ENCODE results near the gene TRIM29.

TRIM29 gene

GRCh38 chr11:120065876-120066275 lies 72.0 kb downstream of the TRIM29 start:
- Histone ChIP-seq H3K9me3 (ENCODE audit: control insufficient read depth in 5 of 5, low read length in 5 of 5) (no peaks in the 10 kb centered on the region), H3K36me3 (ENCODE audit: control insufficient read depth in 5 of 5, insufficient read depth in 5 of 5, low read length in 5 of 5) (no peaks in the 10 kb centered on the region), H3K4me3 (ENCODE audit: low read depth in 1 of 5, low read length in 5 of 5) (no peak overlapping the region), H3K4me1 (ENCODE audit: control insufficient read depth in 5 of 5, insufficient read depth in 5 of 5, low read length in 5 of 5) (no peaks in the 10 kb centered on the region), H3K27ac (ENCODE audit: low read depth, low read length) (no peak overlapping the region), H3K27me3 (ENCODE audit: control insufficient read depth in 5 of 5, insufficient read depth in 4 of 5, low read length in 5 of 5) (peaks cover 14 to 52% (median 30%) of the 10 kb centered on the region in 5 donors), H3K9ac (ENCODE audit: low read length in 5 of 5) (no peak overlapping the region)

- Histone ChIP-seq H3K27me3 (ENCODE audit: control insufficient read depth in 5 of 5, insufficient read depth in 4 of 5, low read length in 5 of 5) (peaks cover 14 to 53% (median 30%) of the 10 kb centered on the region in 5 donors), H3K9ac (ENCODE audit: low read length in 5 of 5) (no peak overlapping the region), H3K4me1 (ENCODE audit: control insufficient read depth in 5 of 5, insufficient read depth in 5 of 5, low read length in 5 of 5) (no peaks in the 10 kb centered on the region), H3K27ac (ENCODE audit: low read depth, low read length) (no peak overlapping the region), H3K9me3 (ENCODE audit: control insufficient read depth in 5 of 5, low read length in 5 of 5) (no peaks in the 10 kb centered on the region), H3K4me3 (ENCODE audit: low read depth in 1 of 5, low read length in 5 of 5) (no peak overlapping the region), H3K36me3 (ENCODE audit: control insufficient read depth in 5 of 5, insufficient read depth in 5 of 5, low read length in 5 of 5) (no peaks in the 10 kb centered on the region)
Observed at GRCh38 chr11:120065176-120065575, 72.7 kb downstream of the TRIM29 start.

GRCh38 chr11:120064341-120064740 lies 73.6 kb downstream of the TRIM29 start:
- no peak overlapping the region for H3K4me3 ChIP-seq (ENCODE audit: low read depth in 1 of 5, low read length in 5 of 5)
- no peaks in the 10 kb centered on the region for H3K36me3 ChIP-seq (ENCODE audit: control insufficient read depth in 5 of 5, insufficient read depth in 5 of 5, low read length in 5 of 5)
- peaks cover 14 to 53% (median 30%) of the 10 kb centered on the region in 5 donors for H3K27me3 ChIP-seq (ENCODE audit: control insufficient read depth in 5 of 5, insufficient read depth in 4 of 5, low read length in 5 of 5)
- H3K4me1 ChIP-seq (ENCODE audit: control insufficient read depth in 5 of 5, insufficient read depth in 5 of 5, low read length in 5 of 5): no peaks in the 10 kb centered on the region
- H3K9ac ChIP-seq (ENCODE audit: low read length in 5 of 5): no peak overlapping the region
- H3K9me3 ChIP-seq (ENCODE audit: control insufficient read depth in 5 of 5, low read length in 5 of 5): no peaks in the 10 kb centered on the region
- no peak overlapping the region for H3K27ac ChIP-seq (ENCODE audit: low read depth, low read length)

GRCh38 chr11:120063686-120064340 lies 74.1 kb downstream of the TRIM29 start:
- H3K4me1 ChIP-seq (ENCODE audit: control insufficient read depth in 5 of 5, insufficient read depth in 5 of 5, low read length in 5 of 5): no peaks in the 10 kb centered on the region
- H3K4me3 ChIP-seq (ENCODE audit: low read depth in 1 of 5, low read length in 5 of 5): no peak overlapping the region
- H3K27me3 ChIP-seq (ENCODE audit: control insufficient read depth in 5 of 5, insufficient read depth in 4 of 5, low read length in 5 of 5): peaks cover 14 to 50% (median 30%) of the 10 kb centered on the region in 5 donors
- no peaks in the 10 kb centered on the region for H3K9me3 ChIP-seq (ENCODE audit: control insufficient read depth in 5 of 5, low read length in 5 of 5)
- H3K36me3 ChIP-seq (ENCODE audit: control insufficient read depth in 5 of 5, insufficient read depth in 5 of 5, low read length in 5 of 5): no peaks in the 10 kb centered on the region
- no peak overlapping the region for H3K9ac ChIP-seq (ENCODE audit: low read length in 5 of 5)
- no peak overlapping the region for H3K27ac ChIP-seq (ENCODE audit: low read depth, low read length)

GRCh38 chr11:120062561-120062930 lies 75.4 kb downstream of the TRIM29 start:
- Histone ChIP-seq H3K9me3 (ENCODE audit: control insufficient read depth in 5 of 5, low read length in 5 of 5) (no peaks in the 10 kb centered on the region), H3K27ac (ENCODE audit: low read depth, low read length) (no peak overlapping the region), H3K4me1 (ENCODE audit: control insufficient read depth in 5 of 5, insufficient read depth in 5 of 5, low read length in 5 of 5) (no peaks in the 10 kb centered on the region), H3K4me3 (ENCODE audit: low read depth in 1 of 5, low read length in 5 of 5) (no peak overlapping the region), H3K27me3 (ENCODE audit: control insufficient read depth in 5 of 5, insufficient read depth in 4 of 5, low read length in 5 of 5) (peaks cover 11 to 43% (median 25%) of the 10 kb centered on the region in 5 donors), H3K36me3 (ENCODE audit: control insufficient read depth in 5 of 5, insufficient read depth in 5 of 5, low read length in 5 of 5) (no peaks in the 10 kb centered on the region), H3K9ac (ENCODE audit: low read length in 5 of 5) (no peak overlapping the region)

GRCh38 chr11:120061761-120062560 lies 76.0 kb downstream of the TRIM29 start:
- Histone ChIP-seq H3K27ac (ENCODE audit: low read depth, low read length) (no peak overlapping the region), H3K9me3 (ENCODE audit: control insufficient read depth in 5 of 5, low read length in 5 of 5) (no peaks in the 10 kb centered on the region), H3K4me3 (ENCODE audit: low read depth in 1 of 5, low read length in 5 of 5) (no peak overlapping the region), H3K4me1 (ENCODE audit: control insufficient read depth in 5 of 5, insufficient read depth in 5 of 5, low read length in 5 of 5) (no peaks in the 10 kb centered on the region), H3K36me3 (ENCODE audit: control insufficient read depth in 5 of 5, insufficient read depth in 5 of 5, low read length in 5 of 5) (no peaks in the 10 kb centered on the region), H3K9ac (ENCODE audit: low read length in 5 of 5) (no peak overlapping the region), H3K27me3 (ENCODE audit: control insufficient read depth in 5 of 5, insufficient read depth in 4 of 5, low read length in 5 of 5) (peaks cover 7 to 41% (median 25%) of the 10 kb centered on the region in 5 donors)

All from subcutaneous abdominal adipose tissue (tissue), 5 donors.